HG03520 (cell line): ENCODE data around the gene GPR158.

Experiments used
- ATAC-seq: cut with Tn5 transposase; IDR thresholded peaks from one replicate; pipeline ENCODE4 v1.9.1; 2021; ENCODE audit warnings: mild to moderate bottlenecking, moderate library complexity; ENCODE audit not compliant: unreplicated experiment

Gene GPR158

DNA sequence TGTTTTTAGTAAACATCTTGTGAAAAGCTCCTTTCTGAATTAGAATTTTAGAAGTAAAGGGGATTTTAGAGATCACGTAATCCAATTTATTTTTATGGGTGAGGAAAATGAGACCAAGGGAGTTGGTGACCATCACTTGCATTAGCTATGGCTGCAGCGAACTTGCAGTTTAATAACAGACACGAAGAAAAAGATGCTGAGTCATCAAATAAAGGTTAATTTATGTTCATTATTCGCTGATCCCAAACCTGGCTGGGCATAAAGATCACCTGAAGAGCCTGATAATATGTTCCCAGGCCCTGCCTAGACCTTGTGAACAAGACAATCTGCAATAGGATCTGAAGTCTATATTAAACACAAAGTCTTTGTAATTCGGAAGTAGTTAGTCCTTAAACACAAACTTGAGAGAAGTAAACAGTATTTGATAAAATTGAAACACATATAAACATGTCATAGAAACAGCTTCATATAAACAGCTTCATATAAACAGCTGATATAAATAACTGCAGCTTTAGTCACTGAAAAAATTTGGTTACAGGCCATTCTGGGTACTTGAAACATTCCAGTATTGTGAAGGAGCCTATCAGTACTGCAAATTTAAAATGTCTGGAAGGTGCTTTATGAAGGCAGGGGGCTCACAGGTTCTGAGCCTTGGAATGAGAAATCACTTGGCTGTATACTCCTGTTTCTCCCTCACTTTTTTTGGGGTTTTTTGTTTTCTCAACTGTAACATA lies 16.5 kb downstream of the GPR158 start:
- ATAC-seq, result no peak

GRCh38 chr10:25198151-25198550 lies 23.4 kb downstream of the GPR158 start:
- ATAC-seq, result no peak

GRCh38 chr10:25206693-25207414 lies 32.1 kb downstream of the GPR158 start:
- no peak for ATAC-seq

DNA sequence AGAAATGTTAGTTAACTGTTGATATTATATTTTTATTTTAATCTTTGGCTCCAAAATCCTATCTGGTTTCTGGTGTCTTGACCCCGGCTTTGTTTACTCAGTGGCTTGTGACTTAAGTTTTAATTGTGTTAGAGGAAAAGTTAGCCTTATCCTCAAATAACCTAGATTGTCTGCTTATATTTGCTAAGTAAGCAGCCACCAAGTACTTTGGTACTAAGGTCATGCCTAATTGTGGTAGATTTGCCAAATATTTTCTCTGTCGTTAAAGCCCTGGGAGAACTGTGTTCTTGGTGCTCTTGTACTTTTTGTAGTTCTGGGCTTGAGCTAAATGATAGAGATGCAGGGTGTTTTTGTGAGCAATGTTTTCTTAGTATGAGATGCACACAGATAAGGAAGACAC lies 34.8 kb downstream of the GPR158 start:
- ATAC-seq, result no peak

- no peak for ATAC-seq
These were observed 35.5 kb downstream of the GPR158 start for GRCh38 chr10:25210265-25210664.

DNA sequence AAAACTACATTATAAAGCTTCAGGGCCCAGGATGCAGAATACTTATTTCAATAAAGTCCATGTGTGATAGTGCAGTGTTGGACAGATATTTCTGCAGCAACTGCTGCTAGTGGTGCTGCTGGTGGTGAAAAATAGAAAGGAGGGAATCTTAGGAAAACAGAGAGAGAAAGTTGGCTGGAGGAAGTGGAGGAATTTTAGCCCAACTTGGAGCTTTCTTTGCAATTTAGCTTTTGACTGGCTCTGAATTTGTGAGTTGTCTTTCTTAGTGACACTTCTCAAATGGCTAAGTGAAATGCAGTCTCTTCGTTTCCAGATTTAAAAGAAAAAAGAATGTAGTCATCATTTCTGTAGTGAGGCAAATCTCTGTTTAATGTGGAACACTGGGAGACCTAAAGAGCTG lies 45.4 kb downstream of the GPR158 start:
- ATAC-seq, result no peak

DNA sequence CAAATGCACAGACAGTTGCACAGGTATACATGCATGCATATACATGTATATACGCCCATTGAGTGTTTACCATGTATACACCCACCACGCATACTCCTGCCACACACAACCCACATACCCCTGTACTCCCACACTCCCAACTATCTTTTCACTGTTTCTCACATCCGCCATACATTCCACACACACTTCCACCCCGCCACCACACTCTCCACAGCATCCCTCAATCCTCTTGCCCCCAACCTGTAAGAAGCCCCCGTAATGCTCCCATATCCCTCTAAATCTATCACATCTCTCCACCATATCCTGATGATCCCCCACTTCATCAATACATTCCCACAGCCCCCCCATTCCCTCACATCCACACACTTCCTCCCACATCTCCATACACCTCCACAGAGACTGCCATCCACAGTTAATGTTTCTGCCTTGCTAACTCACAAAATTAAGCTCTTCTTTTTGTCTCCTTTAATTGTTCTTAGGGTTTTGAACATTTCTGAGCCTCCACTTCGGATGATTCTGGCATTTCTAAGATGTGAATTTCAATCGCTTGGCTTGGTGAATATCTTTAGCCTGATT lies 47.4 kb downstream of the GPR158 start:
- no peak for ATAC-seq

- peak; percentile 63 for ATAC-seq
These were observed 52.2 kb downstream of the GPR158 start for GRCh38 chr10:25226775-25227682.

DNA sequence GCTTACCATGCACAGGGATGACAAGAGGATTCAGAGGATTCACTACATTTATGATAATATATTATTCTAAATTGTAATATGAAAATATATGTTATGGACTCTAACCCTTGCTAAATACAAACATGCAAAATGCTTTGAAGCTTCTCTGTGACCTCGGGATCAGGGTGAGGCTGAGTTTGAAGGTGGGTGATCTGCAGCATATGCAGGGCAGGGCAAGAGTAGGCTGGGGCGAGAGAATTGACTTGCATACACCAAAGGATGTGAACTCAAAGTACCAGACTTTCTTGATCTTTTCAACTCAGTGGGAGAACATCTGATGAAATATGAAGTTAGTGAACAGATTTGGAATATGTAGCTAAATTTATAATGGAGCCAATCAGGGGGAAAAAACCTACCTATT lies 57.0 kb downstream of the GPR158 start:
- no peak for ATAC-seq

- no peak for ATAC-seq
These were observed 57.4 kb downstream of the GPR158 start for GRCh38 chr10:25232204-25232603.

DNA sequence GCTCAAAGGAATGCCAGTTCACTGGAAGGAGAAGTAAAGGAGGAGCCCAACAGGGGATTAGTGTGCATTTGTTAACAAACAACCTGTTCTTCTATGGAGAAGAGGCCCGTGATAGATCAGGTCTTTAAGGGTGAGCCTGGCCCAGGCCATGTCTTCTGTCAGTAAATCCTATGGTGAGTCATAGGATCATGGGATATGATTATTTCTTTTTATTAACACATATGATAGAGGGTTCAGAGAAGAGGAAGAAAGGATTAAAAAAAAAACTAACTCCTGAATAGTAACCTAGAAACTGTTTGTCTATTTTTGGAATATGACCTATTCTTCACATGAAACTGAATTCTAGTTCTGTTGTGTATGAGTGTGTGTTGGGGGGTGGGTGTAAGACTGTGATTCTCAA lies 70.4 kb downstream of the GPR158 start:
- no peak for ATAC-seq

DNA sequence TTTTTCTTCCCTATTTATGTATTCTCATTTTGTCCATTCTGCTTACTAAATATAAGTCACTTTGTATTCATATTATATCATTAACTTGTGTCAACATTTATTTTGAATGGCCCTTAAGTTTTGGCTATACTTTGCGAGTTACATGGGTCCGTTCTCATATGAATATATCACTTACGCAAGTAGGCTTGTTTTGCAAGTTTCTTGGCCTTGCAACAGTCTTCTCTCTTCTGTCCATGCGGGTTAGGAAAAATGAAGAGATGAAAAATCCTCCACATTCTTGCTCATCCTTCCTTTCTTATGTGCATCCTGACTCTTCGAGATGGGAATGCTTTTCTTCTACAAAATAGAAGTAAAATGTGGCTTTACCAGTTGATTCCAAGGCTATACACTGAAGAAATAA lies 82.8 kb downstream of the GPR158 start:
- ATAC-seq, result no peak

DNA sequence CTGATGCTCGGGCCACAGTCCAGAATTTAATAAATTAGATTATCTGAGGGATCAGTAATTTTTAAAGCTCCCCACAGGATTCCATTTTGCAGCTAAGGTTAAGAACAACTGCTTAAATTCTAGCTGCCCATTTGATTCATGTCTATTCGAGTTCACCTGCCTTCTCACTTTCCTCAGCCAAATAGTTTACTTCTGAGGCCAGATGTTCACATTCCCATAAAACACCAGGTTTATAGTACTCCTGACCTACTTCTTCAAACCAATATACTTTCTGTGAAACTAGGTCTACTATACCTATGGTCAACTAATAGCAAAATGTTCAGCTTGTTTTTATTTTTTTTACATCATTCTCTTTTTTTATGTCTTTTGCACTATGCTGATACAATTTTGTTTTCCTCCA lies 86.3 kb downstream of the GPR158 start:
- no peak for ATAC-seq

DNA sequence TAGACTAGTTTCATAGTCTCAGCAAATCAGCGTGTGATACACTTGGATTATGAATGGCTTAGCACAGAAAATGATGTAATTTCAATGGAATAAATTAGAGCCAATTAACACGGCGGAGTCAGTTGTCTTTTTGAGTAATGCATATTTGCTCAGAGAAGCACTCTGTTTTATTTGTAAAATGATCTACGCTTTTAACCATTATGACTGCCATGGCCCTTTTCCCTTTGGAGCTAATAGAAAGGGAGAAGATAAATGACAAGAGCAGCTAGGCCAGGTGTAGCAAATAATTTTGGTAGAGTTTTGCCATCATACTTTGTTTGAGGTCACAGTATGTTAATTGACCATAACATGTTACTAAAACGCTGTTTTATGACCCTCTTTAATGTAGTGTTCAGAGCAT lies 86.8 kb downstream of the GPR158 start:
- ATAC-seq, result no peak

- no peak for ATAC-seq
These were observed 89.1 kb downstream of the GPR158 start for GRCh38 chr10:25263931-25264330.

- no peak for ATAC-seq
These were observed 103.4 kb downstream of the GPR158 start for GRCh38 chr10:25278180-25278579.

GRCh38 chr10:25280076-25280475 lies 105.3 kb downstream of the GPR158 start:
- ATAC-seq, result no peak

DNA sequence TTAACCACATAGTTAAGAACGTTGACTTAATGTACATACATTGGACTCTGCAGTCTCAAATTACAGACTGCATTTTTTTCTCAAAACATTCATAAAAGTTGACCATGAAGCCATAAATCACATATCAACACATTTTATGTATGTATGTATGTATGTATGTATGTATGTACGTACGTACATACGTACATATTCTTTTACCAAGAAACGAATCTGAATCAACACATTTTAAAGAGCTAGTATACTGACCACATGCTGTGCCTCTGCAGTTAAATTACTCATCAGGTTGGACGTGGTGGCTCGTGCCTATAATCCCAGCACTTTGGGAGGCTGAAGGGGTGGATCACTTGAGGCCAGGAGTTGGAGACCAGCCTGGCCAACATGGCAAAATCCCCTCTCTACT lies 105.8 kb downstream of the GPR158 start:
- no peak for ATAC-seq

GRCh38 chr10:25285809-25286208 lies 111.0 kb downstream of the GPR158 start:
- no peak for ATAC-seq

GRCh38 chr10:25288181-25288580 lies 113.4 kb downstream of the GPR158 start:
- no peak for ATAC-seq
